Limb (tissue), 2 donors: ENCODE results near the gene TRIM71.
"Not testable (repeated sequence)": the region's sequence is repeated elsewhere in the genome, so short reads cannot be mapped to it uniquely, and the experiment has no call there.

Experiments used
- DNase-seq, 2 donors: peaks; one replicate each; pipeline ENCODE4 v3.0.0-alpha.2; 2016; ENCODE audit errors: extremely low spot score in 2 of 2

Gene TRIM71

GRCh38 chr3:32817558-32818228 is at the start of gene TRIM71:
Gene TRIM71, plus strand, starts transcription at chr3:32817997. Its CDS starts 84 bp downstream, at chr3:32818081.
- DNase-seq: peak in 1 of 2 donors; percentile 68

- DNase-seq: no peak
Measured at GRCh38 chr3:32778389-32778788, 39.4 kb upstream of the TRIM71 start.

GRCh38 chr3:32780071-32780734 is 37.6 kb upstream of the TRIM71 start:
- DNase-seq: no peak

GRCh38 chr3:32780735-32781210 is 37.0 kb upstream of the TRIM71 start:
- DNase-seq: peak; percentile 24 to 70

GRCh38 chr3:32781211-32781968 is 36.4 kb upstream of the TRIM71 start:
- DNase-seq: peak; percentile 77 to 85

GRCh38 chr3:32781969-32782270 is 35.9 kb upstream of the TRIM71 start:
- DNase-seq: not testable (repeated sequence)

- DNase-seq: no peak
Measured at GRCh38 chr3:32782407-32782806, 35.4 kb upstream of the TRIM71 start.

- no peak for DNase-seq
Measured at GRCh38 chr3:32791833-32792232, 26.0 kb upstream of the TRIM71 start.

GRCh38 chr3:32794487-32795308 is 23.1 kb upstream of the TRIM71 start:
- no peak for DNase-seq

- not testable (repeated sequence) for DNase-seq
Measured at GRCh38 chr3:32796384-32796950, 21.3 kb upstream of the TRIM71 start.

GRCh38 chr3:32797776-32798175 is 20.0 kb upstream of the TRIM71 start:
- DNase-seq: no peak

GRCh38 chr3:32801440-32801839 is 16.4 kb upstream of the TRIM71 start:
- not testable (repeated sequence) for DNase-seq

- DNase-seq: no peak
Measured at GRCh38 chr3:32813180-32813579, 4.6 kb upstream of the TRIM71 start.

- DNase-seq: no peak
Measured at GRCh38 chr3:32814361-32814760, 3.4 kb upstream of the TRIM71 start.

- DNase-seq: peak in 1 of 2 donors; percentile 35
Measured at GRCh38 chr3:32815841-32816438, 1.9 kb upstream of the TRIM71 start.

GRCh38 chr3:32816439-32817256 is 1.1 kb upstream of the TRIM71 start:
- peak in 1 of 2 donors; percentile 77 for DNase-seq

GRCh38 chr3:32817257-32817557 is 590 bp upstream of the TRIM71 start:
- DNase-seq: no peak

GRCh38 chr3:32818229-32818969 is 602 bp downstream of the TRIM71 start:
- peak in 1 of 2 donors; percentile 56 for DNase-seq

- no peak for DNase-seq
Measured at GRCh38 chr3:32818970-32819511, 1.2 kb downstream of the TRIM71 start.
